Liver (tissue), 2 donors: Measurements from ENCODE around the gene ANKRD18B.
"Not testable (repeated sequence)": the region's sequence is repeated elsewhere in the genome, so short reads cannot be mapped to it uniquely, and the experiment has no call there.

Source experiments
- CTCF ChIP-seq: fragments of 150-350 bp; IDR thresholded peaks from 2 replicates; pipeline ENCODE4 v1.5.1; 2017; ENCODE audit warnings: improper control_type of control experiment, low read depth, low read length; ENCODE audit not compliant: missing input control
- REST ChIP-seq: IDR thresholded peaks from 2 replicates; pipeline ENCODE4 v1.6.1; 2016; ENCODE audit warnings: antibody characterized with exemption, mild to moderate bottlenecking
- donor health status: healthy.

- not testable (repeated sequence) for TF ChIP-seq CTCF, REST
Measured at GRCh38 chr9:33588876-33589275, 64.8 kb downstream of the ANKRD18B start.
